Stimulated activated CD4-positive, alpha-beta T cell treated with anti-CD3 and anti-CD28 coated beads, Interleukin-4, amount 100 ng/mL, for 4 hours (primary cell): ENCODE results near the gene WDFY2.
A peak's percentile ranks its signal among the peaks of the same experiment; 100 is the strongest.

ENCODE experiments used
- DNase-seq, 2 experiments: peaks; one replicate each; pipeline ENCODE4 v3.0.0-alpha.2; 2020

WDFY2 gene

GRCh38 chr13:51773515-51773914, 189.3 kb downstream of the WDFY2 start:
- no peak for DNase-seq

DNA sequence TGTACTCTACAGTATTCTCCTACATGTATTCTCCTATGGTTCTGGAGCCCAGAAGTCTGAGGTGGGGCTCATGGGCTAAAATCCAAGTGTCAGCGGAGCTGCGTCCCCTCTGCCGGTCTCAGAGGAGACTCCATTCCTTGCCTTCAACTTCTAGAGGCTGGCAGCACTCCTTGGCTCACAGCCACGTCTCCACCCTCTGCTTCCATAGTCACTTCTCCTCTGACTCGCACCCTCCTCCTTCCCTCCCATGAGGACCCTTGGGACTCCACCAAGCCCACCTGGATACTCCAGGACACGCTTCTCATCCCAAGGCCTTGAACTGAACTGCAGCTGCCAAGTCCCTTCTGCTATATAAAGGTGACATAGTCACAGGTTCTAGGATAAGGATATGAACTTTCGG, 191.9 kb downstream of the WDFY2 start:
- no peak for DNase-seq

GRCh38 chr13:51777921-51778320, 193.7 kb downstream of the WDFY2 start:
- no peak for DNase-seq

DNA sequence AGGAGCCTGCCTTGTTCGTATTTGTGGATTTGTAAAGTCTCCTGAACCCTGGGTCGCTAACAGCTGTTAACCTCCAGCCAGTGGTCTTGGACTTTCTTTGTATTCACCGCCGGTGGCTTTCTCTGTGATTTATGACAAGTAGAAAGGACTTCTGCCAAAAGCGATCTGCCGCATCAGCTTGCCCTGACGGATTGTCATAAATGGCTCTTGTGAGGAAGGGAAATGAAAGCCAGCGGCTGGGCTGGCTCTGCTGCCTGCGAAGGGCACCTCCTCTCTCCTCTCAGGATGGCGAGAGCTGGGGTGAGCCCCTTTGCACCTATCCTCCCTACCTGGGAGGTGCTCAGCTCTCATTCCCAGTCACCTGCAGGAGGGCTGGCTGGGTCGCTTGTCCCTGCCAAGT, 194.1 kb downstream of the WDFY2 start:
- no peak for DNase-seq

DNA sequence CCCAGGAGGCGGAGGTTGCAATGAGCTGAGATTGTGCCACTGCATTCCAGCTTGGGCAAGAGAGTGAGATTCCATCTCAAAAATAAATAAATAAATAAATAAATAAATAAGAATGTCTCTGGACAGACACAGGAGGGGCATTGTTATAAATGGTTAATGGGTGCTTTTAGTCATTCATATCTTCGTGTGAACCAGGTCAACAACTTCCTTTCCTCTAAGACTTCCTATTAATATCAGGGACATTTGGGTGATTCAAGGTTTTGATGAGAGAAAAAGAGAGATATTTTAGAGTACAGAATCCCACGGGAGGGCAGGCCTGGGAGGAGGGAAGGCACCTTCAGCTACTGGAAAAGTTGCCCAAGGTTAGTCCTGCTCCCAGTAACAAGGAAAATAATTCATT, 195.8 kb downstream of the WDFY2 start:
- DNase-seq: no peak

GRCh38 chr13:51781246-51782022, 197.2 kb downstream of the WDFY2 start:
- DNase-seq: no peak

GRCh38 chr13:51782026-51782710, 197.9 kb downstream of the WDFY2 start:
- no peak for DNase-seq

DNA sequence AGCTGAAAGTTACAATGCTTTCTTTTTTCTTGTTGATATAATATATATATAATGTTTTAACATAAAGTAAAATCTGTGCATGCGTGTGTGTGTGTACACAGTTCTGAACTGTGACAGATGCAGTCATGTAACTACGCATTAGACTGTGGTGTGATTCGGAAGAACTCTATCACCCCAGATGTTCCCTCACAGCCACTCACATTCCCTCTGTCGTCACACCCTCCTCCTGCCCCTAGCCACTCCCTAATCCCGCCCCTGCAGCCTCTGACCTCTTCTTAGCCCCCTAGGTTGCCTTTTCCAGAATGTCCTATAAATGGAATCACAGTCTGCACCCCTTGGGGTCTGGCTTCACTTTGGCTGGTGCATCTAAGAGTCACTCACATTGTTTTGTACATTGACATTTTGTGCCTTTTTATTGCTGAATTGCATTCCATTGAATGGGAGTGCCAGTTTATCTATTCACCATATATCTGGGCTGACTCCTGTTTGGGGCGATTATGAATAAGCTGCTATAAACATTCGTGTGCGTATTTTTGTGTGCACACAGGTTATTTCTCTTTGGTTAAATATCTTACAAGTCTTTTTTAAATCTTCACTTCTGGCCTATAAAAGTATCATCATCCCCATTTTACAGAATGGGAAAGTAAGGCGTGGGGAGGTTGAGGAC, 199.3 kb downstream of the WDFY2 start:
- DNase-seq: no peak

- no peak for DNase-seq
Measured at GRCh38 chr13:51784097-51784496, 199.8 kb downstream of the WDFY2 start.

DNA sequence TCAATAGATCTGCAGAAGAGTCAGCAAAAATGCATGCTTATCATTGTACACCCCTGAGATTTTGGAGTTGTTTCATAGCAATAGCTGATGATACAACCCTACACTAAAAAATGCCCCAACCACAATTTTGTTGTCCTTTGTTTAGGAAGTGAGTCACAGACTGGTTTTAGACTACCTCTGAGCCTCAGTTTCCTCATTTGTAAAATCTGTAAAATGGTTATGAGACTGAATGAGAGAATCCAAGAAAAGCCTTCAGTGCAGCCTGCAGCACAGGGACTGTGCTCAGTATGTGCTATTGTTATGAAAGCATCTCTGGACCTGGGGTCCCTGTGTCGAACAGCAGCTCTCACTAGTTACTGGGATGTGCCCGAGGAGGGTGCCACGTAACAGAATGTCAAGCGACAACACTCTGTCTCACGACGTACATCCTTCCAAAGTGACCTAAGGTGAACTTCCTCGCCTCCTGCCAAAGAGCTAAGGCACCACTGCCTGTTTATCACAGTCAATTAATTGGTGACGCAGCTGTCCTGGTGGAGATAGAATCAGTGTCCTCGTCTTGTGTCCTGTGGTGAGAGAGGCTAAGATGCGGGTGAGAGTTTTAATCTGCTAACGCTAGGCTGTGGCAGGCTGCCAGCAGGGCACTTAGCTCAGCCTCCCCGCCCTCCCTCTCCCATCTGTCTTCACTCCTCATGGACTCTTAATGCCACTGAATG, 201.6 kb downstream of the WDFY2 start:
- DNase-seq: no peak

- no peak for DNase-seq
Measured at GRCh38 chr13:51786425-51787265, 202.4 kb downstream of the WDFY2 start.

DNA sequence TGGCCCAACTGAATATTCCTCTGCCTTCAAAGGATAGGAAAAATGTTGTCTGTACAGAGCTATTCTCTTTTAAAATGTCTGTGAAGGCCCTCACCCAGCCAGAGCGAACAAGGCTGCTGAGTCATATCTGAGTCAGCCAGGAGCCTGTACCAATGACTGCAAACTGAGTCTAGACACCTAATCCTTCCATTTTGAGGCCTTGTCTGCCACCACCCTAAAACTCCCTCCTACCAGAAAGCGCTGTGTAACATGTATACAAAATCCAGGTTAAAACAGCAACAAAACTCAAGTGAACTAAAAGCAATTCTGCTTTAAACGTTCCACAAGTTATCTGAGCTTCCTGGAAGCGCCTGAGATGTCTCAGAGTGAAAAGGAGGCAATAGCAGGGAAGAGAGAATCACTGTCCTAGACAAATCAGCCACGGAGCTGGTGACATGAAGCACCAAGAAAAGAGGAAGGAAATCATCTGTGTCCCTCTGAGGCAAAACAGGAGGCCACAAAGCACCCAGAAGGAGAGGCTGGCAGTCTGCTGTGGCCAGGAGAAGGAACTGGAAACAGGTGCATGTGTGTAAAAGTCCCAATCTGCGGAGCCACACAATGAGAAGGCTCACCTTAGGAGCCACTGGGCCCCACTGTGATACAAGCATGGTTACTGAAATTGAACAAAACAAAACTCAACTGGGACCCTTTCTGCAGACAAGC, 209.5 kb downstream of the WDFY2 start:
- DNase-seq: peak; percentile 40 to 78

- DNase-seq: no peak
Measured at GRCh38 chr13:51794964-51795363, 210.7 kb downstream of the WDFY2 start.

GRCh38 chr13:51795419-51795818, 211.2 kb downstream of the WDFY2 start:
- no peak for DNase-seq

- no peak for DNase-seq
Measured at GRCh38 chr13:51796546-51796945, 212.3 kb downstream of the WDFY2 start.

- peak; percentile 42 to 67 for DNase-seq
Measured at GRCh38 chr13:51797664-51798488, 213.6 kb downstream of the WDFY2 start.

- DNase-seq: no peak
Measured at GRCh38 chr13:51799261-51799660, 215.0 kb downstream of the WDFY2 start.

- no peak for DNase-seq
Measured at GRCh38 chr13:51800486-51800885, 216.2 kb downstream of the WDFY2 start.

DNA sequence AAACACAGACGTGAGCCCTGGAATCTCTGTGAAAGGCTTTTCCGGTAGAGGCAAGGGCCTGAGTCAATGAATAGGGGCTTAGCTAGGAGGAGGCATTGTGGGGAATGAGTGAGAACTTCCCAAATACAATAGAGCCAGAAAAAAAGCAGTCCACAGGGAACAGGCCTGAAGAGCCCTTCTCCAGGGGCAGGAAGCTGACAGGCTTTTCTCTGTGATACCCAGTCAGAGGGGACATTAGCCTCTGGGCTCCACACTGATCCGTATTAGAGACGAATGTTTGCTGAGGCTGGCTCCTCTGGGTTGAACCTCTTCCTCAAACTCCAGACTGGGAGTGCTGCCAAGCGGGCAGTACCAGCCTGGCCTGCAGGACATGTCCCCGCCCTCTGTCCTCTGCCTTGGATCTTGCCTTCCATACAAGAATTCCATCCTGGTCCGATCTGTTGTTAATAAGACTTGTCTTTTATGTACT, 217.4 kb downstream of the WDFY2 start:
- DNase-seq: no peak

DNA sequence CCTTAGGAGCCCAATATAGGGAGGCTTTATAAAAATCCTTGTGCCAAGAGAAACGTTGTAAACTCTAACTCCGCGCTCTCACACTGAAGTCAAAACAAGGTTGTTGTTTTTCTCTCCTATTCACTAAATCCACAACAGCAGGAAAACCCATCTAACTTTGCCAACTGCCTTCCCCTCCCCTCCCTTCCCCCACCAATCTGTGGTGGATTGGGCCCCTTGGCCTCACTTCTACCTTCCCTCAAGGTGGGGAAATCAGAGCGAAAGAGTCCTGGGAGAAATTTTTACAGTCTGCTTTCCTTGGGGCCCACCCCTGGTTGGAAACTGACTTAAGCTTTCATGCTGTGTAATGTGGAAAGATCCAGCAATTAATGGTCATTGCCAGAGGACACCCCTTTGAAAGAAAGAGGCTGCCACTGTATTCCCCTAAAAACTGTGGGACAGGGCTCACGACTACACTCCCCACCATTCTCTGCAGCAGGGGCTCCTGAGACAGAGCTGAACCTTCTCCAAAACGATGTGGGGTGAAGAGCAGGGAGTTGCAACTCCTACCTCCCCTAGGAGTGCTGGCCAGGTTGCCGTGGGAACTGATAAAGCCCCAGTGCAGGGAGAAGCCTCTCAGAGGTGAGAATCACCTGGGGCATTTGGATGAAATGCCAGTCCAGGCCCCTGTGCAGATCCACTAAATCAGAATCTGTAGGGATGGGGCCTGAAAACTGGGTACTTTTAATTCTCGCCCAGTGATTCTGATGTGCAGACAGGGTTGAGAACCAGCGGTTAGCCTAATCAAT, 218.6 kb downstream of the WDFY2 start:
- DNase-seq: no peak
